T follicular helper cell (primary cell): Measurements from ENCODE around the gene ESCO1.
"Not testable (repeated sequence)": the region's sequence is repeated elsewhere in the genome, so short reads cannot be mapped to it uniquely, and the experiment has no call there.

Source experiments
- DNase-seq: peaks from one replicate; pipeline ENCODE4 v3.0.0-alpha.2; 2020; ENCODE audit warnings: low read depth
- total RNA-seq, 2 experiments: gene quantifications; one replicate each; lab custom pipeline; 2026; lab: John Stamatoyannopoulos, UW

Gene ESCO1
- total RNA-seq = 65.6 to 80.6 reads per million in 2 experiments

GRCh38 chr18:21600526-21601410, at the start of gene ESCO1:
ESCO1 (minus strand) TSS chr18:21600704; CDS start chr18:21574843, 25,861 bp downstream.
- DNase-seq = peak; percentile 90

DNA sequence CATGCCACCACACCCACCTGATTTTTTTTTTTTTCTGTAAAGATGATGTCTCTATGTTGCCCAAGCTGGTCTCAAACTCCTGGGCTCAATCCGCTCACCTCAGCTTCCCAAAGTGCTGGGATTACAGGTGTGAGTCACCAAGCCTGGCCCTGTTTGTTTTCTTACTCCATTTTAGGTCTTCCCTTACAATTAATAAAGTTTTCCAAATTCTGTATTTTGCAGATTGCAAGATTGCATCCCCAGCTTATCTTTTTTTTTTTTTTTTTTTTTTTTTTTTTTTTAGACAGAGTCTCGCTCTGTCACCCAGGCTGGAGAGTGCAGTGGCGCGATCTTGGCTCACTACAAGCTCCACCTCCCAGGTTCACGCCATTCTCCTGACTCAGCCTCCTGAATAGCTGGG, 39.9 kb upstream of the ESCO1 start:
- not testable (repeated sequence) for DNase-seq

DNA sequence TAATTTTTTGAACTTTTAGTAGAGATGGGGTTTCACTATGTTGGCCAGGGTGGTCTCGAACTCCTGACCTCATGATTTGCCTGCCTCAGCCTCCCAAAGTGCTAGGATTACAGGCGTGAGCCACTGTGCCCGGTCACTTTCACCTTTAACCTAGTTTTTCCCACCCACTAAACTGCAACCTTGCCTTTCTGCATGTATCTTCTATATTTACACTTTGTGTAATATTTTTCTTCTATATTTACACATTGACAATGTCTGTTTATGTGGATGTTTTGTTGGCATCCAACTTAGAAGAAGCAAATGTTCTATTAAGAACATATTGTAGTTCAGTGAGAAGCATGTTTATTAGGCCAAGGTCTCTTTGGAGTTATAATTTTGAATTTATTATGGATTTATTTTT, 38.3 kb upstream of the ESCO1 start:
- no peak for DNase-seq

GRCh38 chr18:21636769-21637168, 36.3 kb upstream of the ESCO1 start:
- DNase-seq = no peak

DNA sequence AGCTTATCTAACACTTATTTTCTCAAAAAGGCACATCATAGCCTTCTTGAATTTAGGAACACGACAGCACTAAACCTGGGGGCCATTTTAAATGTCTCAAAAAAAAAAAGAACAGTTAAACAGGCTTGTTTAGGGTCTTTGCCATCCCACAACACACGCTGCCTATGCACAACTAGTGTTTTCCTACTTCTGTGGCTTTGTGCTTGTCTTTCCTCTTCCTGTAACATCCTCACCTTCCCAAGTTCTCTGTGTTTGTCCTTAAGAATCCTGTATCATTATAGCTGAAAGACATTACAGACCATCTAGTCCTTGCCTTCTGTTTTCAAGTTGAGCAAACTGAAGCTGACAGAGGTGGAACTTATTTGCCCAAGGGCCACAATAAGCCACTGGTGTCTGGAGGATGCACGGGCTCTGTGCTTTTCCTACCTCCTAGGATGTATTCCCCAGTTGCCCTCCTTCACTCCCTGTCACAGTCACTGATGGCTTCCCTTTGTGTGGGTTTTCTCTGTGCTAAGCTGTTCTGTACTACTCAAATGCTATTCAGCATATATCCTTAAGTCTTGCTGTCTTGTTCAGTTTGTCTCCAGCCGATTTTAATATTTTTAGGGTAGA, 34.2 kb upstream of the ESCO1 start:
- DNase-seq = no peak

DNA sequence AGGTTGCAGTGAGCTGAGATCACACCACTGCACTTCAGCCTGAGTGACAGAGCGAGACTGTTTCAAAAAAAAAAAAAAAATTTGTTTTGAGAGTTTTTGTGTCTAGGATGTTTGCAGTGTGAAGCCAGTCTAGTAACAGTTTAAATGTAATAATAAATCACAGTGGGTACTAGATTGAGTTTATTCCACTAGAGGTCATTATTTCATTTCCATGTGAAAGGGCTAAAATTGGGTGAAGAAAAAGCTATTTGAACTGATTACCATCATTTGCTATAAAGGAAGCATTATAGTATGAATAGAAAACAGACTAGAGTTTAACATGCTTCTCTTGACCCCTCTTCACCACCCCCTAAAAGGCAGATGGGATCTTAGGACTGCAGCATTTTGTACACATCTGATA, 31.9 kb upstream of the ESCO1 start:
- DNase-seq = no peak

DNA sequence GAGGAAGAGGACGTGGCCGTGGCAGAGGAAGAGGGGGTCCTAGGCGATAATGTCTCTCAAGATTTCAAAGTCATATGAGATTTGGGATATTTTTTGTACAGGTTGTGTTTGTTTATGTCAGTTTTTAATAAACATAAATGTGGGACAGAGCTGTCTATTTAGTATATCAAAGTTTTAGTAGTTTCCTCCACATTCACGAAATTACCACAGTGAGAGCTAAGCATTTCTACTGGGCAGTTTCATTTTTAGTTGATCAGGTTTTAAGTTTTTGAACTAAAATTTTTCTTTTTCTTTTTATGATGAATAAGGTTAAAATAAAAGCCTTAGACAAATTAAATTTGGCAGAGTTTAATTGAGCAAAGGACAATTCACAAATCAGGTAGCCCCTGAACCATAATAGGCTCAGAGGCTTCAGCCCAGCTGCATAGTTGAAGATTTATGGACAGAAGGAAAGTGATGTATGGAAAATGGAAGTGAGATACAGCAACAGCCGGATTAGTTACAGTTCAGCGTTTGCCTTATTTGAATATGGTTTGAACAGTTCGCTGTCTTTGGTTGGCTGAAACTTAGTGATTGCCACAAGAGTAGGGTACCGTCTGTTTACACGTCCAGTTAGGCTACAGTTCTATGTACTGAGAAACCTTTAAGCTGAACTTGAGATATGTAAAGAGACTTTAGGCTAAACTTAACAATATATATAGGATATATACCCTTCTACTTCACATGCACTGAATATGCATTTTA, 28.8 kb upstream of the ESCO1 start:
- no peak for DNase-seq

- not testable (repeated sequence) for DNase-seq
Observed at GRCh38 chr18:21621640-21622039, 21.1 kb upstream of the ESCO1 start.

DNA sequence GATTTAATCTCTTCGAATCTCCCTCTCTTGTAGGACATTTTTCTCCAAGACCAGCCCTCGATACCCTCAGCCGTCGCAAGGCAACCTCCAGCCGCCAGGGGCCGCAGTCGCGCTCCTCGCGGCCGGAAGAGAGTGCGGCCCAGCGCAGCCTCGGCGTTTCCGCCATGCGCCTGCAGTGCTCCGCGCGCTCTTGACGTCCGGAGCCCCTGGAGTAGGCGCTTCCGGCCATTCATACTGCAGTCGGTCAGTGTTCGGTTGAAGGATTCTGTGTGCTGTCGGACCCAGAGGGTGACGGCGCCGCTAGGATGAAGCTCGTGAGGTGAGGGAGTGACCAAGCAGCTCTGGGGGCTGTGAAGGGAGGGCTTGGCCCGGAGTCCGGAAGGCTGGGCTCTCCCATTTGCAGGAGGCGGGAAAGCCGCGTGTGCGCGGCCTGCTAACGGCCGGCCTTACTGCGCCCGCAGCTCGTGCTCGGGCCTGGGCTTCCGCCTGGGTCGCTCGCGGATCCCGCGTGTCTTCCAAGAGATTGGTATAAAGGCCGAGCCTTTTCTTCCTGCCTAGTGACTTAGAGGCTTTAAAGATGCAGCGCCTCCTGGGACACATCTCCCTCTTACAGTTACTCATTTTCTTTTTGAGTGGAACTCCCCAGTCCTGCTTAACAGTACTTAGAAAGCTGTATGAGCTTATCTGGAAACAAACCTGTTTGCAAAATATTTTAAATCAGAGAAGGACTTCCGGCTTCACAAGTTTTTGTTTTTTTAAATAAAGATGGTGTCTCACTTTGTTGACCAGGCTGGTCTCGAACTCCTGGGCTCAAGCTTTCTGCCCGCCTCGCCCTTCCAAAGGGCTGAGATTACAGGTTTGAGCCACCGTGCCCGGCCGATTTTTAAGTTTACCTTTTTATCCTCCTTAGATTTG, 11.9 kb upstream of the ESCO1 start, which contains the start of gene SNRPD1:
Gene SNRPD1, plus strand, starts transcription at position 190 of the 915 bp plus-strand sequence. Its CDS starts 116 bp downstream, at position 306.
- peak; percentile 78 for DNase-seq

- not testable (repeated sequence) for DNase-seq
Observed at GRCh38 chr18:21611401-21612124, 11.1 kb upstream of the ESCO1 start.

- DNase-seq = no peak
Observed at GRCh38 chr18:21605213-21605612, 4.7 kb upstream of the ESCO1 start.

DNA sequence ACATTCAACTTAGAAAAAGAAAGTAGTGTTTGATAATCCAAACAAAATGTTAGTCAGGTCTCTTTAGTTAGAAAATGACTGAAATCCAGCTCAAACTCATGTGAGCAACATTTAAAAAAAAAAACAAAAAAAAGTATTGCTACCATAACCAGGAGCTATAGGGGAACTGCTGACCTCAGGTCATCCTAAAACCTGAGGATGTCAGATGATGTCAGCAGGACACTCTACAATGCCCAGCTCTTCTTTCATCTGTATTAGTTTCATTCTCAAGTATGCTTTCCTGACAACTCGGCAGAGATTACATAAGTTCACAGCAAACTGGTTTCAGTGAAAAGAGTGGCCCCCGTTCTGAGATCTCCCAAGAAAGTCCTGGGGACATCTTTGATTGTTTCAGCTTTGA, 4.2 kb upstream of the ESCO1 start:
- no peak for DNase-seq

DNA sequence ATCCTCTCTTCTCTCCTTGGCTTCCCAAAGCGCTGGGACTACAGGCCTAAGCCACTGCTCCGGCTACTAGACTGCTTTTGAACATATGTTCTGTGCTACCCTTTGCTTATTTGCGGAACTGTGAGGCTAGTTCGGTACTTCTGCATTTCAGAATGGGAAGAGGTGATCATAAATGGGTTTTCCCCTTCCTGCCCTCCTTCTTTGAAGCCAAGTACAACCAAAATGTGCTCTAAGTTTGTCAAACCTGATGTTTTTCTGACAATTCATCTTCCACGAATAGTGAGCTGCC, 1.7 kb upstream of the ESCO1 start:
- DNase-seq = no peak

DNA sequence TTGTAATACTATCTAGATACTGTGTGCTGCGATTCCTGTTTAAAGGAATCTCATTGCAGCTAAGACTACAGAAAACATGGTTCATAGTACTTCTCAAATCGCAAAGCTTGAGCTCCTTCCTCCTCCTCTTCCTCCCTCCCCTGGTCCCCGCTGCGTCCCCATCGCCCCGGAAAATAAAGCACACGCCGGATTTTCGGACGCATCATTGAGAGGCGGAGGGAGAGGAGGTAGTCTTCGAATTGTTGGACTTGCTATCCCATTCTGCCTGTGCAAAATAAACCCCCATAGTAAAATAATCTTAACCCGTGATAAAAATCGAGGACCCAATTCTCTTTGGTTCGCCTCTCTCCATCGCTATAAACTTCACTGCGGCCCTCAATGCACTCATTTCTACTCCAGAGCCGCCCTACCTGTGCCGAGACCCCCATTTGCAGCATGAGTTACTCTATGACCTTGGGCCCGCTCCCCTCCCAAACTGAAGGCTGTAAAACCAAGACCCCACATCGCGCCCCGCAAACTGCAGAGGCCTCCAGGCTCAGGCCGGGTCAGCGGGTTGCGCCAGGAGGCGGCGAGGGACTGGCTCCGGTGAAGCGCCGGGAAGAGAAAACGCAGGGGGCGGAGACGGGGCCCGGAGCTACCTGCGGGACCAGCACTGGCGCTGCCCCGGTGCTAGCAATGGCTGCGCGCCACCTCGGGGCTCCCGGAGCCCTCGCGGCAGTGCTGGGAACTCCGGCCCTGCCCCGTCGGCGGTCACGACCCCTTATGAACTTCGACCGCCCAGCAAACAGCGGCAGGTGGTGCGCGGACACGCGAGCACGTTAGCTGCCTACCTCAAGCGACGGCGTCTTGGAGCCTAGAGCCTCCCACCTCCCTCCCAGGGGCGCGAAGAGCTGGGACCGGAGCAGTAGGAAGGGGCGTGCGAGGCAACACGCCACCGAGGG, 649 bp downstream of the ESCO1 start:
- no peak for DNase-seq

DNA sequence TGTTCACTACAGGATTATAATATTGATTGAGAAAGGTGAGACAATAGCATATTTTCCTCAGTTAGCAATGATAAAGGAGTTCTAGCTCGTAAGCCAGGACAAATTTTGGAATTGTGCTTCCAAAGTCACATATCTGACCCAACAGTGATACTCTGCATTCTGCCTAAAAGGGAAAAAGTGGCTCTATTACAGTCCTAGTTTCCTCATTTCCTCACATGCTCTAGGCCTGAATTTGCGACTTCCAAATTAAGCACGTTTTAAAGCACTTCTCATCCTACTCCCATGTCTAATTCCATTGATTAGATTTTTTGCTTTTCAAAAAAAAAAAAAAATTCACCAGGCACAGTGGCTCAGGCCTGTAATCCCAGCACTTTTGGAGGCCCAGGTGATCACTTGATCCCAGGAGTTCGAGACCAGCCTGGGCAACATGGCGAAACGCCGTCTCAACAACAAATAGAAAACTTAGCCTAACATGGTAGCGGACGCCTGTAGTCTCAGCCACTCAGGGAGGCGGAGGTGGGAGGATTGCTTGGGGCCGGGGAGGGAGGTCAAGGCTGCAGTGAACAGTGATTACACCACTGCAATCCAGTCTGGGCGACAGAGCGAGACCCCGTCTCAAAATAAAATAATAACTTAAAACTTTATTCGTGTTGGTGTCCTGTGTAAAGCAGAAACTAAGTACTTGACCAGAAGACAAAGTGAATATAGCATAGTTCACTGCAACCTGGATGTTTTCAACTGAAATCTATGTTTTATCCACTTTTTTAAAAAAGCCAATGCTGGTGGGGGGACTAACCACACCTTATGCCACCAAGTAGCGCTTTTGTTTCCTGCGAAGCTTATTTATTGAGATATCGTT, 1.5 kb downstream of the ESCO1 start:
- DNase-seq = no peak

- DNase-seq = no peak
Observed at GRCh38 chr18:21597620-21598019, 2.9 kb downstream of the ESCO1 start.

GRCh38 chr18:21593540-21594257, 6.8 kb downstream of the ESCO1 start:
- DNase-seq = no peak

DNA sequence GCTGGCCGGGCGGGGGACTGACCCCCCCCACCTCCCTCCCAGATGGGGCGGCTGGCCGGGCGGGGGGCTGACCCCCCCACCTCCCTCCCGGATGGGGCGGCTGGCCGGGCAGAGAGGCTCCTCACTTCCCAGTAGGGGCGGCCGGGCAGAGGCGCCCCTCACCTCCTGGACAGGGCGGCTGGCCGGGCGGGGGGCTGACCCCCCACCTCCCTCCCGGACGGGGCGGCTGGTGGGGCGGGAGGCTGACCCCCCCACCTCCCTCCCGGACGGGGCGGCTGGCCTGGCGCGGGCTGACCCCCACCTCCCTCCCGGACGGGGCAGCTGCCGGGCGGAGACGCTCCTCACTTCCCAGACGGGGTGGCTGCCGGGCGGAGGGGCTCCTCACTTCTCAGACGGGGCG, 8.1 kb downstream of the ESCO1 start:
- DNase-seq = not testable (repeated sequence)
